WTC11 (cell line): Measurements from ENCODE around the gene MYOM1.

Source experiments
- ETV6 ChIP-seq: sonication (generic); formaldehyde crosslinking; IDR thresholded peaks from 2 replicates; pipeline ENCODE4 v1.8.1; 2022; ENCODE audit warnings: mild to moderate bottlenecking, missing genetic modification reagents
- FOXJ3 ChIP-seq: sonication (generic); formaldehyde crosslinking; IDR thresholded peaks from 2 replicates; pipeline ENCODE4 v1.9.0; 2021; ENCODE audit warnings: missing genetic modification reagents, mild to moderate bottlenecking, borderline replicate concordance
- IRF2 ChIP-seq: sonication (generic); formaldehyde crosslinking; IDR thresholded peaks from 2 replicates; pipeline ENCODE4 v1.8.0; 2022; ENCODE audit warnings: low read depth, missing genetic modification reagents, borderline replicate concordance
- ZNF396 ChIP-seq: fragments of 250-450 bp; sonication (Bioruptor Pico); IDR thresholded peaks from 2 replicates; pipeline ENCODE4 v1.8.0; 2021; ENCODE audit warnings: mild to moderate bottlenecking, moderate library complexity, borderline replicate concordance
- TF ChIP-seq, protein P1 (sequence below): fragments of 200-600 bp; IDR thresholded peaks from 2 replicates; pipeline ENCODE4 v1.8.0; 2022; ENCODE audit warnings: antibody characterized with exemption
- TF ChIP-seq, protein P2 (sequence below): sonication (generic); formaldehyde crosslinking; IDR thresholded peaks from 2 replicates; pipeline ENCODE4 v1.8.1; 2023; ENCODE audit warnings: mild to moderate bottlenecking, missing genetic modification reagents, moderate library complexity
- TF ChIP-seq, protein P3 (sequence below): sonication (generic); formaldehyde crosslinking; IDR thresholded peaks from 2 replicates; pipeline ENCODE4 v1.8.1; 2022; ENCODE audit warnings: missing genetic modification reagents, borderline replicate concordance

DNA sequence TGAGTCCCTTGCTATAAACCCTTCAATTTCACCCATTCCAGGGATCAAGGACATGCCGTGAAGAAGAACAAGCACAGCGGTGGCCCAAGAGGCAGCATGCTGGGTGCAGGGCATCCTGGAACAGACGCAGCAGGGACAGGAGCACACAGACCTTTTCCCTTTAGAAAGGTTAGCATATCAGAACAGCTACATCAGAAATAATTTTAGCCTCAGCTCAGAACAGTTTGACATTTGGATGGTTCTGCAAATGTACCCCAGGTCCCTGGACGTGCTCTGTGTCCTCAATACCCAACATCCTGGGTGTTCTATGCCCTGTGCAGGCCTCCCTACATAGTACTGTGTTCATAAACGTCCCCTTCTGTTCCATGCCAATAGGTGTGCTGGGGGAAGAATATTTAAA lies 80.4 kb downstream of the MYOM1 start:
- TF ChIP-seq, protein P1, sequence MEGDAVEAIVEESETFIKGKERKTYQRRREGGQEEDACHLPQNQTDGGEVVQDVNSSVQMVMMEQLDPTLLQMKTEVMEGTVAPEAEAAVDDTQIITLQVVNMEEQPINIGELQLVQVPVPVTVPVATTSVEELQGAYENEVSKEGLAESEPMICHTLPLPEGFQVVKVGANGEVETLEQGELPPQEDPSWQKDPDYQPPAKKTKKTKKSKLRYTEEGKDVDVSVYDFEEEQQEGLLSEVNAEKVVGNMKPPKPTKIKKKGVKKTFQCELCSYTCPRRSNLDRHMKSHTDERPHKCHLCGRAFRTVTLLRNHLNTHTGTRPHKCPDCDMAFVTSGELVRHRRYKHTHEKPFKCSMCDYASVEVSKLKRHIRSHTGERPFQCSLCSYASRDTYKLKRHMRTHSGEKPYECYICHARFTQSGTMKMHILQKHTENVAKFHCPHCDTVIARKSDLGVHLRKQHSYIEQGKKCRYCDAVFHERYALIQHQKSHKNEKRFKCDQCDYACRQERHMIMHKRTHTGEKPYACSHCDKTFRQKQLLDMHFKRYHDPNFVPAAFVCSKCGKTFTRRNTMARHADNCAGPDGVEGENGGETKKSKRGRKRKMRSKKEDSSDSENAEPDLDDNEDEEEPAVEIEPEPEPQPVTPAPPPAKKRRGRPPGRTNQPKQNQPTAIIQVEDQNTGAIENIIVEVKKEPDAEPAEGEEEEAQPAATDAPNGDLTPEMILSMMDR = no peak
- TF ChIP-seq IRF2 (CRISPR knock-in tag) (no peak), FOXJ3 (no peak), ETV6 (CRISPR knock-in tag) (no peak), ZNF396 (CRISPR knock-in tag) (no peak)
- TF ChIP-seq, protein P2, sequence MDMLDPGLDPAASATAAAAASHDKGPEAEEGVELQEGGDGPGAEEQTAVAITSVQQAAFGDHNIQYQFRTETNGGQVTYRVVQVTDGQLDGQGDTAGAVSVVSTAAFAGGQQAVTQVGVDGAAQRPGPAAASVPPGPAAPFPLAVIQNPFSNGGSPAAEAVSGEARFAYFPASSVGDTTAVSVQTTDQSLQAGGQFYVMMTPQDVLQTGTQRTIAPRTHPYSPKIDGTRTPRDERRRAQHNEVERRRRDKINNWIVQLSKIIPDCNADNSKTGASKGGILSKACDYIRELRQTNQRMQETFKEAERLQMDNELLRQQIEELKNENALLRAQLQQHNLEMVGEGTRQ = no peak
- TF ChIP-seq, protein P3, sequence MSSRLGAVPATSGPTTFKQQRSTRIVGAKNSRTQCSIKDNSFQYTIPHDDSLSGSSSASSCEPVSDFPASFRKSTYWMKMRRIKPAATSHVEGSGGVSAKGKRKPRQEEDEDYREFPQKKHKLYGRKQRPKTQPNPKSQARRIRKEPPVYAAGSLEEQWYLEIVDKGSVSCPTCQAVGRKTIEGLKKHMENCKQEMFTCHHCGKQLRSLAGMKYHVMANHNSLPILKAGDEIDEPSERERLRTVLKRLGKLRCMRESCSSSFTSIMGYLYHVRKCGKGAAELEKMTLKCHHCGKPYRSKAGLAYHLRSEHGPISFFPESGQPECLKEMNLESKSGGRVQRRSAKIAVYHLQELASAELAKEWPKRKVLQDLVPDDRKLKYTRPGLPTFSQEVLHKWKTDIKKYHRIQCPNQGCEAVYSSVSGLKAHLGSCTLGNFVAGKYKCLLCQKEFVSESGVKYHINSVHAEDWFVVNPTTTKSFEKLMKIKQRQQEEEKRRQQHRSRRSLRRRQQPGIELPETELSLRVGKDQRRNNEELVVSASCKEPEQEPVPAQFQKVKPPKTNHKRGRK (CRISPR knock-in tag) = no peak
